GM10266 (cell line): Measurements from ENCODE around the gene TMEM164.

ENCODE experiments used
- DNase-seq: peaks from one replicate; pipeline ENCODE4 v3.0.0; 2012; ENCODE audit errors: extremely low spot score
- CTCF ChIP-seq: IDR thresholded peaks from 2 replicates; pipeline ENCODE4 v1.5.1; 2012; ENCODE audit warnings: mild to moderate bottlenecking, low read depth; ENCODE audit not compliant: control insufficient read depth, insufficient read depth; ENCODE audit errors: missing control alignments

TMEM164 gene

DNA sequence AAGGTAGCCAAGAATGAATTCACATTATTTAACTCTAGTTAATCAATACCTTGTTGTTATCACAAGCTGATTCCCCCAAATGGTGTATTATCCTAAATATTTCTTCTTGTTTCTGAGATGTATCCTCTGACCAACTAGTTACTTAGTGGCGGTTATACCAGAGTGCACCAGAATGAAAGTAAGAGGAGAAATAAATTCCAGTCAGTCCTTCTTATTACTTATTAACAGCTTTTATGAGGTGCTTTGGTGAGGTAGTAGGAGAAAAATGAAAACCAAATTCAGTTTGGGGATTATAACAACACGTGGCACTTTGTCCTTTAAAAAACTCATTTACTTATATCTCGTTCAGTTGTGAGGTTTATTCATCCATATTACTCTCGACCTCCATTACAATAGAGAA, 213.1 kb downstream of the TMEM164 start:
- DNase-seq: no peak
- no peak for TF ChIP-seq CTCF

DNA sequence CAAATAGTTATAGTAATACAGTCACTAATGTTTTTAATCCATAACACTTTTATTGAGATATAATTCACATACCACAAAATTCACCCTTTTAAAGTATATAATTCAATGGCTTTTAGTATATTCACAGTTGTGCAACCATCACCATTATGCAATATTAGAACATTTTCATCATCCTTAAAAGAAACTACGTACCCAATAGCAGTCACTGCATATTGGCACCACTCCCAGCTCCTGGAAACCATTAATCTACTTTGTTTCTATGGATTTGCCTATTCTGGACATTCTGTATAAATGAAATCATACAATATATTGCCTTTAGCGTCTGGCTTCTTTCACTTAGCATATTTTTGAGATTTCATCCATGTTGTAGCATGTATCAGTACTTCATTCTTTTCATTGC, 215.7 kb downstream of the TMEM164 start:
- TF ChIP-seq CTCF: no peak
- no peak for DNase-seq

DNA sequence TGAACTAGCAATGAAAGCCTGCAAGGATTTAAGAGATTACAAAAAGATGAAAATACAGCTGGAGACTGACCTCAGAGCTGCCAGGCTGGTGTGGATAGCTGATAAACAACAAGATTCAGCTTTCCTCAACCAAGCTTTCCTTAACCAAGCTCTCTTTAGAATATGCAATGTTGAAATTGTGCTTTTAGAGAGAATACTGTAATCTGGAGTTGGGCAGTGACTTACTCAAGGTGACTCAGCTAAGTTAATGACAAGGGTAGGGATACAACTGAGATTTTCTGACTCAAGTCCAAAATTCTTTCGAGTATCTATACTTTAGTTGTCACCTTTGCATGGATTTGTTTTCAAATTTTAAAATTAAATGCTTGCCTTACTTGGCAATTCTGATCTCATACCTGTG, 217.0 kb downstream of the TMEM164 start:
- no peak for DNase-seq
- TF ChIP-seq CTCF: no peak

GRCh38 chrX:110222497-110223257, 219.8 kb downstream of the TMEM164 start:
- TF ChIP-seq CTCF: no peak
- DNase-seq: no peak

GRCh38 chrX:110224926-110225617, 222.2 kb downstream of the TMEM164 start:
- no peak for DNase-seq
- TF ChIP-seq CTCF: no peak

DNA sequence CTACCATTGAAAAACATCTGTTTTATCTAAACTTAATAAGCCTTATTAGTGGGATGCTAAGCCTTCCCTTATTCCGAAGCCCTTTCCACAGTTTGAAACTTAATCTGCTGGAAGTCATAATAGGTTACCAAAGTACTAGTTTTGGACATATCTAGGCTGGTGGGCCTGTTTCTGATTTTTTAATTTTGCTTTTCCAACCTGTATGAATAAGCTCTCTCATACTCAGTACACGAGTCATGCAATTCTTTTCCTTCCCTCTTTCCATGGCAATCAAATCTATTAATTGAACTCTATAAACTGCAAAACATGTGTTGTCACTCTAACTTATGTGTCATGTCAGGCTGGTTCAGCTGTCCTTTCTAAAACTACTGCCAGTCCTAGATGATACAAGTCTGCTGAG, 224.0 kb downstream of the TMEM164 start:
- TF ChIP-seq CTCF: no peak
- no peak for DNase-seq
